HG03442 (cell line): ENCODE measurements around the gene CKLF.
A peak's percentile ranks its signal among the peaks of the same experiment; 100 is the strongest.
"Not testable (repeated sequence)": the region's sequence is repeated elsewhere in the genome, so short reads cannot be mapped to it uniquely, and the experiment has no call there.

Experiments used
- ATAC-seq: cut with Tn5 transposase; IDR thresholded peaks from one replicate; pipeline ENCODE4 v1.9.1; 2021; ENCODE audit warnings: mild to moderate bottlenecking, moderate library complexity; ENCODE audit not compliant: unreplicated experiment

CKLF gene, protein sequence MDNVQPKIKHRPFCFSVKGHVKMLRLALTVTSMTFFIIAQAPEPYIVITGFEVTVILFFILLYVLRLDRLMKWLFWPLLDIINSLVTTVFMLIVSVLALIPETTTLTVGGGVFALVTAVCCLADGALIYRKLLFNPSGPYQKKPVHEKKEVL

GRCh38 chr16:66552286-66553177, at the start of gene CKLF:
TSS of gene CKLF (plus strand) at chr16:66552576. CDS start at chr16:66552716, 140 bp downstream.
- ATAC-seq = peak; percentile 72

- no peak for ATAC-seq
These were observed 49.3 kb upstream of the CKLF start for GRCh38 chr16:66503030-66503429.

DNA sequence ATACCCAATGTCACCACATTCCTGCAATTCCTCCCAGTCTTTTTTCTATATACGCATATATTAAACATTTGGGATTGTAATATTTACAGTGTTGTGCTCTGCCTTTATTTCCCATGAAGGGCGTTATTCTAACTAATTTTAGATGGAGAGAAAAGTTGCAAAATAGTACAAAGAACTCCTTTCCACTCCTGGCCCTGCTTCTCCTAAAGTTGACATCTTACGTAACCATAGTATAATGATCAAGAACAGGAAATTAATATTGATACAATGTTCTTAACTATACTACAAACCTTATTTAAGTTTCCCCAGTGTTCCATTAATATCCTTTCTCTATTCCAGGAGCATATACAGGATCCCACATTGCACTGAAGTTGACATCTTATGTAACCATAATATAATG, 48.8 kb upstream of the CKLF start:
- ATAC-seq = no peak

DNA sequence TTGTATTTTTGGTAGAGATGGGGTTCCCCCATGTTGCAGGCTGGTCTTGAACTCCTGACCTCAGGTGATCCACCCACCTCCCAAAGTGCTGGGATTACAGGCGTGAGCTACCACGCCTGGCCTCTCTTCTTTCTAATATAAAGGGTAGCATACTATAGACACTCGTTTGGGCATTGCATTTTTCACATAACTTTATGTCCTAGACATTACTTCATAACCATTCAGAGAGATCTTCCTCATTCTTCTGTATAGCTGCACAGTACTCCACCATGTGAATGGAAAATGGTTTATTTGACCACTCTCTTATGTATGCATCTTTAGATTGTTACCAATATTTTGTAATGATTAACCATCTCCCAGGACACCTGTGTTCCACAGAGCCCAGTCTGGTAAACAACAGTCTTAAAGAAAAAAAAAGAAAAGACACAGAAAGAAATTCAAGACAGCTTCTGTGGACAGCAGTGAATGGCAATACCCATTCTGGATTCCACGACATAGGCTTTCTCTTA, 44.6 kb upstream of the CKLF start:
- ATAC-seq = no peak

DNA sequence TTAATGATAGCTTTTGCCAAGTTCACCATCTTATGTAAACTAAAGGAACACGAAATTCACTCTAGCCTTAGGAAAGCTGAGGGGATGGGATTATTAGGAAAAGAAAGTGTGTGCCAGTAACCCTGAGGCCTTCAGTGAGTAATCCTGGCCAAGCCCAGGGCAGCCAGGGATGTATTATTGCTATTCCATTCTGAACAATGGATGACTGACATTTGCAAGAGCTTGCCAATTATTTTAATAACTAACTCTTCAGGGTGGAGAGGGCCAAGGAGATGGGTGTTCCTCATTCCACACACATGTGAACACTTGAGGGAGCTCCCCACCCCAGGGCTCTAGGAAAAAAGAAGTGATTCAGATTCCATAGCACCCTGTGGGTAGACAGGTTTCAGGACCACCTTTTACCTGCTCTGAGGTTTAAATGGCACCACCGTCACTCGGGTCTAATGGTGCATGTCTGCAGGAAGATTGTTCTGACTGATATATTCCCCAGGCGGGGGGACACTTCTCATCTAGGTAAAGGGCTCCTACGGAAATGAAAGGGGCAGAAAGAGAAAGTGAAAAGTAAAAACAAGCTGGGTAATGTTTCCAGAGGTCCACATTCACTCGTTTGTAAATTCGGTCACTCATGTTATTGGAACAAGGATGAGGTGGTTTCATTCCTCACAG, 44.0 kb upstream of the CKLF start:
- peak; percentile 61 for ATAC-seq

DNA sequence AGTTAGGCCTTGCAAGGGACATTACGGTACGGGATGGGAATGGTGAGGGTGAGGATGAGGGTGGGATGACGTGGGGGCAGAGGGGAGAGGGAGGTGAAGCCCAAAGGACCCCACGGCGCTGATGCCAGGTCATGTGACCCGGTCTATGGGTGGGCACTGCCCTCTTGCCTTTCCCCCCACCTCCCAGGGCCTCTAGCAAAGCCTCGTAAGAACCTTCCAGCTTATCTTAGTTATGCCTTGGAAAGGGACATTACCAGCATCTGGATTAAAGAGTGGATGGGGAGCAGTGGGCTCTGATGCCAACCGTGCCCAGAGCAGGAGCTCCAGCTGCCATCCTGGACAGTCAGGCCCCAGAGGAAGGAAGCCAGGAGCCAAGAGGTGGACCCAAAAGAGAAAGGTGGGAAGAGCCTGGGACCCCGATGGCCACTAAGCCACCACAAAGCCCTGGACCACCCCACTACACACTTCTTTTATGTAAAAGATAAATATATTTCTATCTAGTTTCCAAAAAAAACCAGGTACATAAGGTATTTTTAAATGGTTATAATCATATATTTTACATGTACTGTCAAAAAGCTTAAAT, 43.4 kb upstream of the CKLF start:
- ATAC-seq = no peak

DNA sequence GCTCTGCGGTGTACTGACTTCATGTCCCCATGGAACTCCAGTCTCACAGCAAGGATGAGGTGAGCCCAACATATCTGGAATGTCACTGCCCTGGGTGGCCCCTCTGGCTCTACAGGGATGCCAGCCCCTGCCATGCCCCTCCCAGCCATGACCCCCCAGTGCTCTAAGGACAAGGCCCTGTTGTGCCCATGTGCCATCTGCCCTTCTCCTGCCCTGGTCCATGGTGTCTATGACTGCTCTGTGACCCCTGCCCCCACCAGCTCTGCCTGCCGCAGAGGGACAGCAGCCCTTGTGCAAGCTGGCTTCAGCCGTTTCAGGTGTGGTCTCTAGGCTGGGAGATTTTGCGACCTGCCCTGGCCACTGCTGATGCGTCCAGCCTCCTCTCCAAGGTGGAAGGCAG, 42.8 kb upstream of the CKLF start:
- ATAC-seq = no peak

GRCh38 chr16:66510298-66510697, 42.1 kb upstream of the CKLF start:
- ATAC-seq = no peak

GRCh38 chr16:66510711-66511601, 41.4 kb upstream of the CKLF start:
- no peak for ATAC-seq

GRCh38 chr16:66511602-66512271, 40.6 kb upstream of the CKLF start:
- ATAC-seq = no peak

DNA sequence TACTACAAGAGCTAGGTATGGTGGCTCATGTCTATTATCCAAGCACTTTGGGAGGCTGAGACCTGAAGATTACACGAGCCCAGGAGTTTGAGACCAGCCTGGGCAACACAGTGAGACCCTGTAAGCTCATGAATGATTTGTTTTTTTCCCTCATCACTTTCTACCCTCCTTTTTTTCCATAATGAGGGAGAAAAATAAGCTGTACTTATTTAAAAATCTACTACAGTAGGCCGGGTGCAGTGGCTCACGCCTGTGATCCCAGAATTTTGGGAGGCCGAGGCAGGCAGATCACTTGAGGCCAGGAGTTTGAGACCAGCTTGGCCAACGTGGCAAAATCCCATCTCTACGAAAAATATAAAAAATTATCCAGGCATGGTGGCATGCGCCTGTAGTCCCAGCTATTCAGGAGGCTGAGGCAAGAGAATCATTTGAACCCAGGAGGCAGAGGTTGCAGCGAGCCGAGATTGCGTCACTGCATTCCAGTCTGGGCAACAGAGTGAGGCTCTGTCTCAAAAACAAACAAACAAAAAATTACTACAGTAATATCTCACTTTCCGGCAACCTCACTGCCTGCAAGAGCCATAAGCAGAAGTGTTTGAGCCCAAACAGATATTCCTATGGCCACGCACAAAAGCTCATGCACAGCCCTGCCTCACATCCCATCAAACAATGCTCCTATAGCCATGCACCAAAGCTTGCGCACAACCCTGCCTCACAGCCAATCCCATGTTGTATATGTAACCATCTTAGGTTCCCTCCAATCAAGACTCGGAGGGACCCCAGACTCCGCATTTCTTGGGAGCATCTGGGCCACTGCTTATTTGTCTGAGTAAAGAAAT, 39.9 kb upstream of the CKLF start:
- no peak for ATAC-seq

DNA sequence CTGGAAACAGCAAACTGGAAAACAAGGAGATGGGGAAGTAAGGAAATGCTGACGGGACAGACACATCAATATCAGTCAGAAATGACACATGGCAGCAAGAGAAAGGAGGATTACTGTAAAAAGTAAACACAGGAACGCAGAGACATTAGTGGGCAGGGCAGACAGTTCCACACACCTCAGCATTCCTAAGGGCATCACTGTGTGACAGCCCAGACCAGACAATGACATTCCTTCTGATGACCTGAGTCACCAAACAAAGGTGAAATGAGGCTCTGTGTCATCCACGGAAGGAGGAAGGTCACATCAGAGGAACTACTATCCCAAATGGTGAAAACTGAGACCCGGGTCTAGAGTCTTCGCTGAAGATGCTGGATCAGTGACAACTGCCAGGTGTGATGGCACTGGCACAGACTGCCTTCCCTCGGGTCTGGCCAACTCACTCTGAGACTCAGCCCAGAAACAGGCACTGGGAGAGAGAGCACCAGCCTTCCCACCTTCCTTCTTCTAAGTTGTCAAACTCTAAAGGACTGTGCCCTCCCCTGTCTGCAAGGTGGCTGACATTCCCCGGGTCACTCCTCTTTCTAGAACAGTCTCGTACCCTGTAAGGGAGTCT, 39.2 kb upstream of the CKLF start:
- ATAC-seq = no peak

GRCh38 chr16:66514391-66514790, 38.0 kb upstream of the CKLF start:
- ATAC-seq = not testable (repeated sequence)

DNA sequence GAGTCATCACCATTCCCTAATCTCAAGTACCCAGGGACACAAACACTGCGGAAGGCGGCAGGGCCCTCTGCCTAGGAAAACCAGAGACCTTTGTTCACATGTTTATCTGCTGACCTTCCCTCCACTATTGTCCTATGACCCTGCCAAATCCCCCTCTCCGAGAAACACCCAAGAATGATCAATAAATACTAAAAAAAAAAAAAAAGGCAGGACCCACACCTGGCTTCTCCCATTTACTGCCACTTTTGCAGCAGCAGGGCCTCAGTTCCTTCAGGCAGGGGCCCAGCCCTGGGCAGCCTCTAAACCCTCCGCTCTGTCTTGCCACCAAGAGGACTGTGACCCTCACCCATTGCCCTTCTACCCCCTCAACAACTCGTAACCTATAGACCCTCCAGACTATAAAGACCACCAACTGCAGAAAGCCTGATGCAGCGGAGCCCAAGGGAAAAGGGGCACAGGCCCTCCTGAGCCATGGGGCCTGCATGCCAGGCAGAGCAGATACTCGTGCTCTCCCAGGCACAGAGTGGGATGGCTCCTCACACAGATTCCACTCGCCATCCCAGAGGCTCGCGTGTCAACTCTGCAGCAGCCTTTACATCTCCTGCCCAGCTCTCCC, 37.3 kb upstream of the CKLF start:
- not testable (repeated sequence) for ATAC-seq

DNA sequence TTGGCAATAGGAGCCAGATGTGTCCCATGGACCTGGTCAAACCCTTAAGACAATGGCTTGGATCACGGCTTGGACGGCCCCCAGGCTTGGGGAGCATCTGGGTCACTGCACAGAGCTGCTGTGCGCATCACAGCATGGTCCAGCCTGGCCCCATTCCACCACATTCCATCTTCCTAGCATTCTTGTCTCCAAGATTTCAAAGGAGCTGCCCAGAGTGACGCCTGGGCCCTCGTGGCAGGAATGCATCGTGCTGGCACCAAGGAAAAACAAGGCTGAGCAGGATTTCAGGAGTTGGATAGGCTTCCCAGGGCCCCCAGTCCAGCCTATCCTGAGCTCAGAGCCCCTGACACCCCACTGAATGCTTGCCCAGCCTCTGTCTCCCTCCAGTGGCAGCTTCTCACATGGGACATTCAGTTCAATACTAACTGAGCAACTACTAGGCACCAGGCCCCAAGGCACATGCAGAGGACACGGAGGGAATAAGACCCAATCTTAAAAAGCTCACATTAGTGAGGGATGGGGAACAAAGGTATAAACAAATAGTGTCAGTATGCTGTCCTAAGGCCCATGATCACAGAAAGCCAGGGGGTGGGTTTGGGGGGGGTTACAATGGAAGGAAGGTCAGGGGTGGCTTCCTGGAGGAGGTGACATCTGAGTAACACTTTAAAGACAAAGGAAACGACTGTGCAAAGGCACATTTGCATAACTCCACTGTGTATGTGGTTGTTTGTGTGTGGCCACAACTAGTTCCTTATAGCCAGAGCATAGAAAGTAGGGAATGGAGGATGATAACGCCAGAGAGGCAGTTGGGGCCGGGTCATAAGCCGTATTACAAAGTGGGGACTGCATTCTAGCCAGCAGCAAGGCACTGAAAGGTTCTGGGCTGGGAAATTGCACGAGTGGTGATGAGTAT, 36.5 kb upstream of the CKLF start:
- no peak for ATAC-seq

DNA sequence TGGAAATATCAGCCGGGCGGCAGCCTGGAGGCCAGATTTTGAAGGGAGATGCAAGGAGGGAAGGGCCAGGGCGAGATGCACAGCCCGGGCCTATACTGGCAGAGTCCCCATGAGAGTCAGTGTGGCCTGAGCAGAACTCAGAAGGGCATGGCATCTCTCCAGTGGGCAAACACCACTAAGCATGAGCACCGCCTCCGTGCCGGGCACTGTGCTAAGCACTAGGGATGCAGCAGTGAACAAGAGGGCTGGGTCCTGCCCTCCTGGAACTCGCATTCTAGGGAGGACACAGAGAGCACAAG, 35.9 kb upstream of the CKLF start:
- ATAC-seq = peak; percentile 5
